HG02885 (cell line): ENCODE measurements around the gene CCDC170.

ENCODE experiments used
- ATAC-seq: cut with Tn5 transposase; IDR thresholded peaks from one replicate; pipeline ENCODE4 v1.9.1; 2021; ENCODE audit warnings: mild to moderate bottlenecking; ENCODE audit not compliant: unreplicated experiment, poor library complexity

CCDC170 gene

GRCh38 chr6:151637814-151638213 lies 144.0 kb downstream of the CCDC170 start:
- ATAC-seq, result no peak

- ATAC-seq, result no peak
These were observed 145.9 kb downstream of the CCDC170 start for GRCh38 chr6:151639750-151640149.

- ATAC-seq, result no peak
These were observed 147.2 kb downstream of the CCDC170 start for GRCh38 chr6:151641028-151641427.

- ATAC-seq, result peak; percentile 64
These were observed 154.3 kb downstream of the CCDC170 start for GRCh38 chr6:151647976-151648639.

DNA sequence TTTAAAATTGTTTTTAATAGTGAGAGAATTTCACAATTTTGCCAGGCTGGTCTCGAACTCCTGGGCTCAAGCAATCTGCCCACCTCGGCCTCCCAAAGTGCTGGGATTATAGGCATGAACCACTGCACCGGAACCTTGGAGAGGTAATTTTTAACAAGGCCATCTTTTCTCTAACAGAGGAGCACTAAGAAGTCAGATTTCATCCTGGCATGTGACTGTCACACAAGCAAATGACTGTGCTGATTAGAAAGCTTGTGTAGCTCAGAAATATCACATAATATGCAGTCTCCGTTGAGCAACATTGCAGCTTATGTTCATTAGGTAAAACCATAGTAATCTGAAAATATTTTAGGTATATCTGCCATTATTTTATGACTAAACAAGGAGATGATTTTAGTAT lies 156.0 kb downstream of the CCDC170 start:
- ATAC-seq, result no peak

DNA sequence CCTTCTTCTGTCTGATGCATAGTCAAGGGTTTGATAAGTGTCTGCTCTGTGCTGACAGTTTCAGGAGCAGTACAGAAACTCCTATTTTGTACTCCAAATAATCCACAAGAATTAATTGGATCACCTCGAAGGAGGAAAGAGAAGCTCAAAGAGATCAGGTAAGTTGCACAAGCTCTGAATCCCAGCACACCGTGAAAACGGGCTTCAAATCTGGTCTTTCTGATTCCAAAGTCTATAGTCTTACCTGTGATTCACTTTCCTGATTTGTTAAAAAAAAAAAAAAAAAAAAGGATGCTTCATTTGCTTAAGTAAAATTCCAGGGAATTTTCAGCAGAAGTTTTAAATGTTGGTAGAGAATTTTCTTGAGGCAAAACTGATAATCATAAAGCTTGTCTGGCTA lies 157.8 kb downstream of the CCDC170 start:
- ATAC-seq, result no peak

GRCh38 chr6:151652325-151652724 lies 158.5 kb downstream of the CCDC170 start:
- ATAC-seq, result no peak

GRCh38 chr6:151655099-151655498 lies 161.3 kb downstream of the CCDC170 start:
- no peak for ATAC-seq

DNA sequence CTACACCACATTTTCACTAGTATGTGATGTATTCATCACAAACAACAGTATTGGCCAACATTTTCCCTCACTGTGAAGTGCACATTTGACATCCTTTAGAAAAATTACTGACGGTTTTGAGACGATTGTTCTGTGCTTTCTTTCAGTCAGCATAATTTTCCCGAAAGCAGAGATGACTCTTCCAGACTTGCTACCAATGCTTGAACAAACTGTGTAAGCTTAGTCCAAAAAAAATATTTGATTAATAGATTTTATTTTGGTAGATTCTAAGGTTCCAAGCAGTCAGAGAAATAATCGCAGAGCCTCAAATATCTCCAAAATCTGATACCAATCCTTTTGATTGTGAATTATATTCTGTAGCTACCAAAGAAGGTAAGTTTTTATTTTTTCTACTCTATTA lies 162.6 kb downstream of the CCDC170 start:
- no peak for ATAC-seq

DNA sequence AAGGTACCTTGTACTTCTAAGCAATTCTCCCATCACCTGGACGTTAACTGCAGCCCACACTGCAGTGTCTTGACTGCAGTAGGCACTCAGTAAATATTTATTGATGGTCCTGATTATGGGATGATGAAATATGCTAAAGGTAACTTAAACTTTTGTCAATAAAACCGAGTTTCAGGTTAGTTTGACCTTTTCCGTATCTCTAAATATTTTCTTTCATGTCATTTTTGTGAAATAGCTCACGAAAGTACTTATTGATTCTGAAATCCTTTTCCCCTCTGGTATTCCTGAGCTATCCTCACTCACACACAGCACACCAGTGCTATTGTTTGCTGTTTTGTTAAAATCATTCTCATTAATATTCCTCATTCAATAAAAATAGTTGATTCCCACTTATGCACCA lies 164.3 kb downstream of the CCDC170 start:
- no peak for ATAC-seq

- ATAC-seq, result no peak
These were observed 165.4 kb downstream of the CCDC170 start for GRCh38 chr6:151659212-151659611.

DNA sequence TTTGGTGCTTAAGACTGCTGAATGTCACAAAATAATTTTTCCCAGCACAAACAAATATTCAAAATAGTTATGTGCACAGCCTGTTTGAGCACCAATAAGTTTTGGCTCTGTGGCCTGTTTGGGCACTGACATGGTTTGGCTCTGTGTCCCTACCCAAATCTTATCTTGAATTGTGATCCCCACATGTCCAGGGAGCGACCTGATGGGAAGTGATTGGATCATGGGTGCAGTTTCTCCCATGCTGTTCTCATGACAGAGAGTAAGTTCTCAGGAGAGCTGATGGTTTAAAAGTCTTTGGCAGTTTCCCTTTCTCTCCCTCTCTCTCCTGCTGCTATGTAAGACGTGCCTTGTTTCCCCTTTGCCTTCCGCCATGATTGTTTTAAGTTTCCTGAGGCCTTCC lies 167.7 kb downstream of the CCDC170 start:
- ATAC-seq, result no peak

- no peak for ATAC-seq
These were observed 168.1 kb downstream of the CCDC170 start for GRCh38 chr6:151661928-151662327.

- no peak for ATAC-seq
These were observed 169.7 kb downstream of the CCDC170 start for GRCh38 chr6:151663559-151663958.

DNA sequence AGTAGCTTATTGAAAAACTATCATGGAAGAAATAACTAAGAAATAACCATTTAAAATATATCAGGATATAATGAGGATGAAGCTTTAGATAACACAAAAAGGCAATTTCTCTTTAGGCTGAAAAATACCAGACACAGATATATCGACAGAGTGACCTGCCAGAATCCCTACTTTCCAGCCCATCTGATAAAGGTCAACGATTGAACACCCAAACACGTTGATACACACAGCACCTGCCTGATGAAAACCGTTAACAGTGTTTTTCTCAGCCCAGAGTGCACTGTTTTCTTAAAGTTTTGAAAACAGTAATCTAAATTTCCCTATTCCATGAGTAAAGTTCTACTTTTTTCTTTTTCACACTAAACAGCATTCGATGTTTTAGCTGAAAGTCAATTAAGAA lies 170.6 kb downstream of the CCDC170 start:
- ATAC-seq, result no peak

DNA sequence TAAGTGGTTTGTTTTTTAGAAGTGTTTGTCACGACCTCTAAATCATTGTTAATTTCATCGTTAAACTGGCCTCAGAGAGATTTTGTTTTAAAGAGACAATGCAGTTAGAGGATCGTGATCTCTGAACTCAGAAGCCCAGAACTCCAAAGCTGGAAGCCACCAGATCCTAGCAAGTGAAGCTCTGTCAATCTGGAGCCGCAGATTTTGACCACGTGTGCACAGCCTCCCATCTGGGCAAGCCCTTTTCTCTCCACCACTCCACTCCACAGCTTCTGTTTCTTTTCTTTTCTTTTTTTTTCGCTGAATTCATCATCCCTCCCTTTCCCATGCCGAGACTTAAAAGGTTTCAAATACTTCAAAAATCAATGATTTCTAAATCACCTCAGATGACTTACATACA lies 171.5 kb downstream of the CCDC170 start:
- no peak for ATAC-seq

DNA sequence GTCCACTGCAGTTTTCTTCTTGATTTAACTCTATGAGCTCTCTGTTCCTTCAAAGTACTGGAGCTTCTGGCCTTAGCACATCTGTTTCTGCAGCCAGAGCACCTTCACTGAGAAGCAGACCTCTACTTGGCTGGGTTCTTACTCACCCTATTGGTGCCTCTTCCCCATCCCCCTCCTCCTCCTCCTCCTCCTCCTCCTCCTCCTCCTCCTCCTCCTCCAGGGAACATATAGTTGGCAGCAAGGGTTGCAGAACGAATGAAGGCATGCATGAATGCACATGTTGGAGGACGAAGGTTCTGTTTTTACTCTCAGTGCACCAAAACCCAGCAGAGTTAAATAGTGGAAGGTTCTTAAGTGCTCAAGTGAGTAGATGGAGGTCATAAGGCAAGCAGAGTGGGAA lies 172.7 kb downstream of the CCDC170 start:
- ATAC-seq, result no peak

DNA sequence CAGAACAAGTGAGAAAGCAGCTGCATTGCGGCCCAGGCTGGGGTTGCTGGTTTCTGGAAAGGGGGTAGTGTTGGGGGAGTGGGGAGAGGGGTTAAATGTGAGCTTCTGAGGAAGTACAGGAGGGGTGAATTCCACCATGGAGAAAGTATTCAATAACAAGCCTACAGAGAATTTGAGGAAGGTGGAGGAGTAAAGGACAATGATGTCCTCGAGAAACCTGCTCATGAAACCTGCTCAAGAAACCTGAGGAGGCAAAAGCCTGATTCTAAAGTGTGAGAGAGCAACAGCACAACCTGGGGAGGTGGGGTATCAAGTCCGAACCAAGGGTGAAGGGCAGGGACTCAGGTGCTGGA lies 175.4 kb downstream of the CCDC170 start:
- no peak for ATAC-seq

DNA sequence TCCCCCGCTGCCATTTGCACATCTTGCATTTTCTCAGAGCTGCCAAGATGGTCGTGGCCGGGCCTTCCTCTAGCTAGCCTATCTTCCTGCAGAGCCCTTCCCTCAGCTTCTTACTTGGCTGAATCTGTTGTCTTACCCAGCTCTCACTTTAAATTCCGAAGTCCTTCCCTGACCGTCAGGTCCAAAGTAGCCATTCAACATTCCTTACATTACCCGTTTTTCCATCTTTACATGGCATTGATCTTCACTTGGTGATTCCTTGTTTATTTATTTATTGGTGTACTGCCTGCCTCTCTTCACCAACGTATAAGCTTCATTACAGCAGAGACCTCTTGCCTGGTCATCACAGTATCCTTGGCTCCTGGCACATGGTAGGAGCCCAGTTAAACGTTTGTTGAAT lies 176.3 kb downstream of the CCDC170 start:
- ATAC-seq, result no peak
